RWPE1 (cell line): ENCODE measurements around the gene MBLAC2.

ENCODE experiments used
- CTCF ChIA-PET: fragments of 350-600 bp; sonication (Branson Sonifier 250); formaldehyde crosslinking; extraction: SDS; loops from one replicate; lab custom pipeline; 2021; lab: Yijun Ruan, JAX
- POLR2A ChIA-PET: fragments of 400-600 bp; formaldehyde crosslinking; extraction: SDS; loops from one replicate; lab custom pipeline; 2020; ENCODE audit warnings: antibody characterized with exemption; ENCODE audit not compliant: low non-redundant PET; lab: Yijun Ruan, JAX
- DNase-seq: peaks from one replicate; pipeline ENCODE4 v3.0.0; 2012; ENCODE audit warnings: low spot score
- H3K27ac ChIP-seq: fragments of 450-650 bp; 2 replicates; pipeline ENCODE4 v1.5.1; 2017
- TF ChIP-seq, protein P1 (sequence below): fragments of 450-650 bp; conservative IDR thresholded peaks from 2 replicates; pipeline ENCODE4 v1.5.1; 2017; ENCODE audit warnings: low read depth, mild to moderate bottlenecking

Gene MBLAC2

DNA sequence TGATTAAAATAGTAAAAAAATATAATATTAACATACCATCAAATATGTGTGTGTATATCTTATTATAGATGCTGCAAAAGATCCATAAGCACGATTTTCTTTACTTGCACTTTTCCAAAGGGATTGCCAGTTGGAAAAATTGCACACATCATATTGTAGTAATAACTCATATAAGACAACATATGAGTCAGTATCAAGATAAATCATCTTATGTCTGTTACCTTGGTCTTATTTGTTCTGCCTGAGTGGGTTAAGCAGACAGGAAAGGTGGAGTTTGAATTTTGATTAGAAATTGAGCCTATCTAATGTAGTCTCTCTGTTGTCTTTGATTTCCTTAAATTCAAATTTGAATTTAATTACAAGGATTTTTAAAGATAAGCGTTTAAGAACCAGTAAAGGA is 30.2 kb upstream of the MBLAC2 start:
- no peak overlapping the region for H3K27ac ChIP-seq
- POLR2A ChIA-PET: no interaction called here
- CTCF ChIA-PET: interaction anchor here (0.6 to 1.0 kb wide), 3 partner anchors 16 to 582 kb away, joined by 3 to 6 read pairs (median 4); no protein-coding TSS in a partner anchor
- peak; percentile 34 for DNase-seq
- TF ChIP-seq, protein P1, sequence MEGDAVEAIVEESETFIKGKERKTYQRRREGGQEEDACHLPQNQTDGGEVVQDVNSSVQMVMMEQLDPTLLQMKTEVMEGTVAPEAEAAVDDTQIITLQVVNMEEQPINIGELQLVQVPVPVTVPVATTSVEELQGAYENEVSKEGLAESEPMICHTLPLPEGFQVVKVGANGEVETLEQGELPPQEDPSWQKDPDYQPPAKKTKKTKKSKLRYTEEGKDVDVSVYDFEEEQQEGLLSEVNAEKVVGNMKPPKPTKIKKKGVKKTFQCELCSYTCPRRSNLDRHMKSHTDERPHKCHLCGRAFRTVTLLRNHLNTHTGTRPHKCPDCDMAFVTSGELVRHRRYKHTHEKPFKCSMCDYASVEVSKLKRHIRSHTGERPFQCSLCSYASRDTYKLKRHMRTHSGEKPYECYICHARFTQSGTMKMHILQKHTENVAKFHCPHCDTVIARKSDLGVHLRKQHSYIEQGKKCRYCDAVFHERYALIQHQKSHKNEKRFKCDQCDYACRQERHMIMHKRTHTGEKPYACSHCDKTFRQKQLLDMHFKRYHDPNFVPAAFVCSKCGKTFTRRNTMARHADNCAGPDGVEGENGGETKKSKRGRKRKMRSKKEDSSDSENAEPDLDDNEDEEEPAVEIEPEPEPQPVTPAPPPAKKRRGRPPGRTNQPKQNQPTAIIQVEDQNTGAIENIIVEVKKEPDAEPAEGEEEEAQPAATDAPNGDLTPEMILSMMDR: no peak

DNA sequence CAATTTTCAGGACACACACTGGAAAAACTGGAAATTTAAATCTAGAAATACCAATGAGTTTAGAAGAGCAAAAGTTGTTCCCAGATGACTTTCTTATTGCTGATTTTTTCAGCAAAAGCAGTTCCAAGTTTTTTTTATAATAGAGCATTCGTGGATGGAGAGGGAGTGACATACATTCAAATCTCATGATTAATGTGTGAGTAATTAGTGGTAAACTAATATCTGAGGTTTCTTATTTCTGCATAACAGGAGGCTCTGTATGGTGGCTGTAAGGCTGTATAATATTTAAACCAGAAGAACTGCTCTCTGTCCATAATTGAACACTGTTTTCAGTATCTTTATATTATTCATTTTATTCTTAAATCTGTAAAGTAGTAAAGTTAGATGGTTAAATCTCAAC is 29.0 kb upstream of the MBLAC2 start:
- ChIA-PET CTCF (interaction anchor here (0.7 kb wide), 1 partner anchor 28 kb away, joined by 3 read pairs; no protein-coding TSS in a partner anchor), POLR2A (no interaction called here)
- DNase-seq: peak; percentile 24
- H3K27ac ChIP-seq: no peak overlapping the region
- TF ChIP-seq, protein P1: no peak

DNA sequence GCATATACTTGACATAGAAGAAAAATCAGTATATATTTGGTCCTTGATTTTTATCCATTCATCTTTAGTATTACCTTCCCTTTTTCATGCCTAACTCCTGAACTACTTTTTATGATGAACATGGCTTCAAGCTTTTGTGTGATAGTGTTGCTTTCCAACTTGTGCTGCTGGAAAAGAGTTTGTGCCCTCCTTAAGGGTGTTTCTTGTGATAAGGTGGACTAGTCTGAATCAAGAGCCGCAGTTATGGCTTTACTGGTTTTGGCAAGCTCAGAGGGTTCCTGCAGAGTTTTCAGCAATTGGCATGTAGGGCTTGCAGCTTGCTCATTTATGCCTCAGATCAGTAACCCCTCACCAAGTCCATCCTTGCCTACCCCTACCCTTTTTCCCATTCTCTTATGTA is 20.6 kb upstream of the MBLAC2 start:
- TF ChIP-seq, protein P1: no peak
- DNase-seq: no peak
- ChIA-PET POLR2A (no interaction called here), CTCF (no interaction called here)
- no peak overlapping the region for H3K27ac ChIP-seq

DNA sequence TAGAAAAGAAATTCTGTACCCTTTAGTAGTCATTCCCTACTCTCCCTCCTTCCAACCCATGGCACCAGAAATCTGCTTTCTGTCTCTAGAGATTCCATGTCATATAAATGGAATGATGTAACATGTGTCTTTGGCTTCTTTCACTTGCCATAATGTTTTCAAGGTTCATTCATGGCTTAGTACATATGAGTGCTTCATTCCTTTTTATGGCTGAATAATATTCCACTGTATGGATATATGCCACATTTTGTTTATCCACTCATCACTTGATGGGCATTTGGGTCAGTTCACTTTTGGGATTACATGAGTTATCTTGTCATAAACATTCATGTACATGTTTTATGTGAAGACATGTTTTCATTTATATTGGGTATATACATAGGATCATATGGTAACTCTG is 19.5 kb upstream of the MBLAC2 start:
- CTCF ChIA-PET: no interaction called here
- no peak overlapping the region for H3K27ac ChIP-seq
- DNase-seq: no peak
- TF ChIP-seq, protein P1: no peak
- POLR2A ChIA-PET: no interaction called here

DNA sequence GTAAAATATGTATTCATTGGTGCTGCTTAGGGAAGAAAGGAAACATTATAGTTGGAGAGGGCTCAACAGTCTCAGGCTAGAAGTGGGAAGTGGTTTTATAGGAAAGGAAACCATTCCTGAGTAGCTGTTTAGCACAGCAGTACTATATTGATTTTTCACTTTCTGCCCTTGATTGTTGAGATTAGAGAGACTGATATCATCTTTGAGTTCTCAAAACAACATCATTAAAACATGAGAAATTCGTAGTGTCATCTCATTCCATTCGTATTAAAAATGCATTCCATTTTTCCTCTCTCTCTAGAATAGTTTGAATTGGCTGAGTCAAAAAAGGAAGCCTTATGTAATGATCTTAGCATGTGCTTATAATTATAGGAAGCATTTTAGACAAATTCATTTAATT is 14.2 kb upstream of the MBLAC2 start:
- ChIA-PET CTCF (interaction anchor here (0.6 kb wide), 1 partner anchor 16 kb away, joined by 6 read pairs; no protein-coding TSS in a partner anchor), POLR2A (no interaction called here)
- TF ChIP-seq, protein P1: no peak
- H3K27ac ChIP-seq: no peak overlapping the region
- no peak for DNase-seq

DNA sequence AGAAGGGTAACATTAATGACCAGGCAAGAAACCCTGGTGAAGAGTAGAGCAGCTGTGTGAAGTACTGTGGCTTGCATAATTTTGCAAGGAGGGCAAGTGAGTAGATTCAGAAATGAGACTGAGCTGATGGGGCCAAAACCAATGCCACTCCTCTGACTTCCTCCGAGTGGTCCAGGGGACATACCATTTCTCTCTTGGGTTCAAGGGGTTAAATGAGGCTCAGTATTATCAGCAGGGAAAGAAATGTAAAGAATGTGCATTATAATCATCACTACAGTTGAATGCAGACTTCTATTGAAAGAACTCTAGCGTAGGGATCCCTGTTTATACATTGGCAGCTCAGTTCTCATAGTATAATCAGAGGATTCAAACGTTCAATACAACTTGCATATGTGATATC is 10.0 kb upstream of the MBLAC2 start:
- CTCF ChIA-PET: no interaction called here
- POLR2A ChIA-PET: no interaction called here
- DNase-seq: no peak

More for the DNA sequence above, 10.0 kb upstream of the MBLAC2 start:
- no peak overlapping the region for H3K27ac ChIP-seq
- TF ChIP-seq, protein P1: no peak
